IPS-18a (cell line): ENCODE measurements around the gene SLC35G3.
"Not testable (repeated sequence)": the region's sequence is repeated elsewhere in the genome, so short reads cannot be mapped to it uniquely, and the experiment has no call there.

Experiments used
- H3K27ac ChIP-seq: one replicate; pipeline ENCODE4 v1.5.1; 2013; ENCODE audit warnings: low read length
- H3K27me3 ChIP-seq: one replicate; pipeline ENCODE4 v1.6.1; 2013; ENCODE audit warnings: mild to moderate bottlenecking, low read length; ENCODE audit not compliant: control insufficient read depth, insufficient read depth
- H3K36me3 ChIP-seq: one replicate; pipeline ENCODE4 v1.6.1; 2013; ENCODE audit warnings: low read depth, low read length; ENCODE audit not compliant: control insufficient read depth
- H3K4me1 ChIP-seq: one replicate; pipeline ENCODE4 v1.6.1; 2013; ENCODE audit warnings: low read depth, low read length; ENCODE audit not compliant: control insufficient read depth
- H3K4me3 ChIP-seq: one replicate; pipeline ENCODE4 v1.5.1; 2013; ENCODE audit warnings: low read length
- H3K9ac ChIP-seq: one replicate; pipeline ENCODE4 v1.6.1; 2013; ENCODE audit warnings: mild to moderate bottlenecking, low read length, moderate library complexity
- H3K9me3 ChIP-seq: one replicate; pipeline ENCODE4 v1.6.1; 2013; ENCODE audit warnings: low read depth, low read length; ENCODE audit not compliant: control insufficient read depth

Gene SLC35G3

DNA sequence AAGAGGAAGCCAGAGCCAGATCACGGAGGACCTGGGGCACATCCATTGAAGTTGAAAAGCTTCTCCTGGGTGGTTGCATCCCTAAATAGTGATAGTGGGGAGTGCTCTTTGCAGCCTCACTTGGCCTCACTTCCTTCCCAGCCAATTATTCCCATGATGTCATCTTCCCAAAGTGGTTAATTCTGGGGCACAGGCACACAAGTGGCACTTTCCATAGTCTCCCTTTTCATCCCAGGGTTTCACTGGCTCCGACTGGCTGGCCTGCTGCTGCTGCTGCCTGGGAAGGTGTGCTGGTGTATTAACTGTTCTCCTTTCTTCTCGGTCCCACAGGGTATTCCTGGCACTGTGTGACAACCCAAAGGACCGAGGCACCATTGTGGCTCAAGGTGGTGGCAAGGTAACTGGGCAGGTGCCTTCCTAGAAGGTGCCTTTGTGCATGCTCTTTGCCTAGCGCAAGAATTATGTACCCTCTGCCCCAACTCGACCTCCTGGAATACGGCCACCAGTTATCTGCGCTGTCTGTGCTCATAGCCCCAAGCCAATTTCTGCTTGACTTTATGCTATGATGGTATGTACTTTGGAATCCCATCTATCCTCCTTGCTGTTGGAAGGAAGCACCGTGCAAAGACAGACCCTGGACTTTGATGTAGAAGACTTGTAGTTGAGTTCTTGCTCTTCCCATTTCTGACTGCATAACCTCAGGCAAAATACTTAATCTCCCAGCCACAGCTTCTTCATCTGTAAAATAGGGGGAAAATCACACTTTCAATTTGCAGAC lies 18.4 kb downstream of the SLC35G3 start:
- H3K9ac ChIP-seq, result no peak overlapping the region
- H3K4me3 ChIP-seq, result no peak overlapping the region
- no peaks in the 10 kb centered on the region for H3K36me3 ChIP-seq
- no peaks in the 10 kb centered on the region for H3K4me1 ChIP-seq
- H3K9me3 ChIP-seq, result no peaks in the 10 kb centered on the region
- H3K27ac ChIP-seq, result no peak overlapping the region
- H3K27me3 ChIP-seq, result no peaks in the 10 kb centered on the region

DNA sequence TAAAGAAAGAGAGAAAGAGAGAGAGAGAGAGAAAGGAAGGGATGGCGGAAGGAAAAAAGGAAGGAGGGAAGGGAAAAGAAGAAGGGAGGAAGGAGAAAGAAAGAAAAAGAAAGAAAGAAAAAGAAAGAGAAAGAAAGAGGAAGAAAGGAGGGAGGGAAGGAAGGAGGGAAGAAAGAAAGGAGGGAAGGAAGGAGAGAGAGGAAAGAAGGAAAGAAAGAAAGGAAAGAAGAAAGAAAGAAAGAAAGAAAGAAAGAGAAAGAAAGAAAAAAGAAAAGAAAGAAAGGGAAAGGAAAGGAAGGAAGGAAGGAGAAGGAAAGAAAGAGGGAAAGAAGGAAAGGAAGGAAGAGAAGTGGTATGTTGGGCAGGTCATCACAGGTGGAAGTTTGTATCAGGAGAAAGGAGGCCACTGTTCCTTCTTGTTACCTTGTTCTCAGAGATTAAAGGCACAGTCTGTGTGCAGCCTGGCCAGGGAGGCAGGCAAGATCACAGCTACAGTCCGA lies 19.3 kb downstream of the SLC35G3 start:
- no peak overlapping the region for H3K9ac ChIP-seq
- H3K36me3 ChIP-seq, result no peaks in the 10 kb centered on the region
- H3K4me1 ChIP-seq, result no peaks in the 10 kb centered on the region
- no peak overlapping the region for H3K27ac ChIP-seq
- no peak overlapping the region for H3K4me3 ChIP-seq
- no peaks in the 10 kb centered on the region for H3K27me3 ChIP-seq
- no peaks in the 10 kb centered on the region for H3K9me3 ChIP-seq

DNA sequence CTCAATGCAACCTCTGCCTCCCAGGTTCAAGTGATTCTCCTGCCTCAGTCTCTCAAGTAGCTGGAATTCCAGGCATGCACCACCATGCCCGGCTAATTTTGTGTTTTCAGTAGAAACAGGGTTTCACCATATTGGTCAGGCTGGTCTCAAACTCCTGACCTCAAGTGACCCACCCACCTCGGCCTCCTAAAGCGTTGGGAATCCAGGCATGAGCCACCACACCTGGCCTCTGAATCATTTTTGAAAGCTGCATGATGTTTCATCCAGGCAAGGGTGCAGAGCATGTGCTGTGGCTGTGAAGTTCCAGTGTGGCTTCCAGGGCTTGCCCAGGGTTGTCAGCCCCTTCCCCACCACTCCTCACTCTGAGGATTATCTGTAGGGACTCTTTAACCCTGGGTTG lies 21.9 kb downstream of the SLC35G3 start:
- H3K9me3 ChIP-seq, H3K27me3 ChIP-seq, H3K27ac ChIP-seq, H3K9ac ChIP-seq, H3K4me3 ChIP-seq, H3K4me1 ChIP-seq, H3K36me3 ChIP-seq: not testable (repeated sequence)

DNA sequence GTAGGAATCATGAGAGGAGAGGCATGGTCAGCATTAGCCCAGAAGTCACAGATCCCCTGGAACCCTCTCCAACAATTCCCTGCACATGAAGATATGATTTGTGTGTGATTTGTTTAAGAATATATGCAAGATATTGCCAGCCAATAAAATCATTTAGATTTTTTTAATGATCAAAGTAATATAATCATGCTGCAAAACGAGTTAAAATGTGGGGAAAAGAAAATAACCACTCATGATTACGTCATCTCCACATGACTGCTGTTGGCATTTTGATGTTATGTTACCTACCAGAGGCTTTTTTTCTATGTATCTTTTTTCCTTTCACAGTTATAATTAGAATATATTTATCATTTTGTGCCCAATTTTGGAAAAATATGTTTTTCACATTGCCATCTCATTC lies 22.4 kb downstream of the SLC35G3 start:
- no peak overlapping the region for H3K27ac ChIP-seq
- no peaks in the 10 kb centered on the region for H3K27me3 ChIP-seq
- no peaks in the 10 kb centered on the region for H3K9me3 ChIP-seq
- no peak overlapping the region for H3K4me3 ChIP-seq
- H3K36me3 ChIP-seq, result no peaks in the 10 kb centered on the region
- no peaks in the 10 kb centered on the region for H3K4me1 ChIP-seq
- H3K9ac ChIP-seq, result no peak overlapping the region

DNA sequence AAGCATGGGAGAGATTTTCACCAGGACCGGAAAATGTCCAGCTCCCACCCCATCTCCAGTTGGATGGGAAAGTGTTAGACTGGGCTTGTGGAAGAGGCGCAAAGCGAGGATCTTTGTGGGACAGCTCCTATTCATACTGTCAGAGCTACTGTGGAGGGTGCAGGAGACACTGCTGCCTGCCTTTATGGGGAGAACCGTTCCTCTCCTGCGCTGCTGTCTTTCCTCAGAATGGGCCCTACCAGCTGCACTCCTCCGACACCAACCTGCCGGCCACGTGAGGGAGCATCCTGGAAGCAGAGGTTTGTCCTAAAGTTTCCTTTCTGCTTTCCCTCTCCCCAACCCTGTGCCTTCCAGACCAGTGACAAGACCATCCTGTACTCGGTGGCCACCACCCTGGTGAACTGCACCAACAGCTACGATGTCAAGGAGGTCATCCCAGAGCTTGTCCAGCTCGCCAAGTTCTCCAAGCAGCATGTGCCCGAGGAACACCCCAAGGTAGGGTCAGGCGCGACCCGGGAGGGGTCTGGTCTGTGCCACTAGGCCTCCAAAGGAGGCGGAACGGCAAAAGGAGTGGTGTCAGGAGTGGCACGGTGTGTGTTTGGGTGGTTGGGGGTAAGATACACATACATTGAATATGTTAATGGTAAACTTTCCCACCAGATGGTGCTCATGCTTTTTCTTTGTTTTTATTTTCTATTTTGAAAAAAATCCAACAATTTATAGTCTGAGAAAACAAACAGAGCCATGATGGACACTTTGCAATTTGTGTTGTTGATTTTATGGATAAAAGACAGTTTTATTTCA lies 23.0 kb downstream of the SLC35G3 start:
- H3K4me3 ChIP-seq, result no peak overlapping the region
- no peak overlapping the region for H3K9ac ChIP-seq
- no peaks in the 10 kb centered on the region for H3K4me1 ChIP-seq
- H3K9me3 ChIP-seq, result no peaks in the 10 kb centered on the region
- H3K36me3 ChIP-seq, result no peaks in the 10 kb centered on the region
- H3K27me3 ChIP-seq, result no peaks in the 10 kb centered on the region
- no peak overlapping the region for H3K27ac ChIP-seq

DNA sequence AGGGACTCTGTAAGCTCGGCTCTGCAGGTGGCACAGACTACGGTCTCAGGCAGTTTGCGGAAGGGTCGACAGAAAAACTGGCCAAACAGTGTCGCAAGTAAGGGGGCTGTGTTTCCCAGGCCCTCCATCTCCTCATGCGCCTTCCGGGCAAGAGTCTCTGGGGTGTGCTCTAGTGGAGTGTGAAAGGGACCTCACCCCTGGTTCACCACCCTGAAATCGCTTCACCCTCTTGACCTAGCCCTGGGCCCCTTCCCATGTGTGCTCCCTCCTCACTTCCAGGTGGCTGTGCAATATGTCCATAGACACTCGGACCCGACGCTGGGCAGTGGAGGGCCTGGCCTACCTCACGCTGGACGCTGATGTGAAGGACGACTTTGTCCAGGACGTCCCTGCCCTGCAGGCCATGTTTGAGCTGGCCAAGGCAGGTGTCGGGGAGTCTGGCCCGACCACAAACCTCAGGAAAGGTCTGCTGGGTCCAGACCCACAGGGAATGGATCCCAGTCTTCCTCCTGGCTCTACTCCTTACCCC lies 24.3 kb downstream of the SLC35G3 start:
- no peaks in the 10 kb centered on the region for H3K27me3 ChIP-seq
- no peak overlapping the region for H3K4me3 ChIP-seq
- no peak overlapping the region for H3K9ac ChIP-seq
- no peak overlapping the region for H3K27ac ChIP-seq
- H3K9me3 ChIP-seq, result no peaks in the 10 kb centered on the region
- H3K4me1 ChIP-seq, result no peaks in the 10 kb centered on the region
- no peaks in the 10 kb centered on the region for H3K36me3 ChIP-seq

DNA sequence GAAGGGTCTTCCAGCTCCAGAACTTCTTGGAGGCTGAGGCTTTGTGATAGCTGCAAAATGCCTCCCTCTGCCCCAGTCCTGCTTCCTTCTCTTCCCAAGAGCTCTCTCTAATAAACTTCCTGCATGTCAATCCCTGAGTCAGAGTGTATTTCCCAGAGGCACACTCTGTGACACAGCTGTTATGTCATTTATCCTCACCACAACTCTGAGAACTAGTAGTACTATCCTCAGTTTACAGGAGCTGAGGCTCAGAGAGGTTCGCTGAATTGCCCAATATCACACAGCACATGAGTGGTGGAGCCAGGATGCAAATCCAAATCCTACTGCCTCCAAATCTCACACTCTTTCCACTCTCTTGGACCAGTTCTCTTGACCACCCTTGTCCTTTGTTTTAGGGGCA lies 26.5 kb downstream of the SLC35G3 start:
- Histone ChIP-seq H3K27ac (no peak overlapping the region), H3K27me3 (no peaks in the 10 kb centered on the region), H3K4me1 (no peaks in the 10 kb centered on the region), H3K9ac (no peak overlapping the region), H3K4me3 (no peak overlapping the region), H3K36me3 (no peaks in the 10 kb centered on the region), H3K9me3 (no peaks in the 10 kb centered on the region)

DNA sequence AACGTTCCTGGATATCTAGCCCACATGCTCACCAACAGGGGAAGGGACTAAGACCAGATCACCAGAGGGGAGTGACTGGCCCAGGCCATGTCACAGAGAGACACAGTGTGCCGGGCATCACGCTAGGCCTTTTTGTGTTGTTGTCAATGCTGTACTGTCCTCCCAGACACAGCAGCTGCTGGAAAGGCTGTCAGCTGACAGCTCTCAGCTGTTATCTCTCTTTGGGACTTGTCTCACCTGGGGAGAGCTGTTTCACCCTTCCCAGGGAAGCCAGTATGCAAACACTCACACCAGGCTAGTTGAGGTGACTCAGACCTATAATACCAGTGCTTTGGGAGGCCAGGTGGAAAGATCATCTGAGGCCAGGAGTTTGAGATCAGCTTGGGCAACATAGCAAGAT lies 27.1 kb downstream of the SLC35G3 start:
- no peaks in the 10 kb centered on the region for H3K27me3 ChIP-seq
- H3K4me1 ChIP-seq, result no peaks in the 10 kb centered on the region
- H3K36me3 ChIP-seq, result no peaks in the 10 kb centered on the region
- no peak overlapping the region for H3K9ac ChIP-seq
- no peaks in the 10 kb centered on the region for H3K9me3 ChIP-seq
- no peak overlapping the region for H3K4me3 ChIP-seq
- no peak overlapping the region for H3K27ac ChIP-seq

DNA sequence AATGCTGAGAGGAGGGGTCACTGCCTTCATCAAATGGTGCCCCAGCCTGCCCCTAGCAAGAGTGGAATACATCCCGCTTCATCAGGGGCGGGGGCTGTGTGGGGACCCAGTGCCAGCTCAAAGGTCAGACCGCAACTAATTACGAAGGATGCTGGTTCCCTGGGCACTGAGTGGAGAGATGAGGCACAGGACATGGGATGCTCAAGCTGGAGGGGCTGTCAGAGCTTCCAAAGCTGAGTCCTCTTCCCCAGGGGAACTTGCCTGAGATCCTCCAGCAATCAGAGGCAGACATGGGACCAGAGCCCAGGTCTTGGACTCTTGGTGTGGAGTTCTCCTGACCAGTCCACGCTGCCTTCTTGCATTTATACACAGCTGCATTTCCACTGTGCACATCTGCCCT lies 27.7 kb downstream of the SLC35G3 start:
- Histone ChIP-seq H3K9me3 (no peaks in the 10 kb centered on the region), H3K9ac (no peak overlapping the region), H3K4me3 (no peak overlapping the region), H3K27me3 (no peaks in the 10 kb centered on the region), H3K36me3 (no peaks in the 10 kb centered on the region), H3K4me1 (peaks cover 2% of the 10 kb centered on the region), H3K27ac (no peak overlapping the region)

DNA sequence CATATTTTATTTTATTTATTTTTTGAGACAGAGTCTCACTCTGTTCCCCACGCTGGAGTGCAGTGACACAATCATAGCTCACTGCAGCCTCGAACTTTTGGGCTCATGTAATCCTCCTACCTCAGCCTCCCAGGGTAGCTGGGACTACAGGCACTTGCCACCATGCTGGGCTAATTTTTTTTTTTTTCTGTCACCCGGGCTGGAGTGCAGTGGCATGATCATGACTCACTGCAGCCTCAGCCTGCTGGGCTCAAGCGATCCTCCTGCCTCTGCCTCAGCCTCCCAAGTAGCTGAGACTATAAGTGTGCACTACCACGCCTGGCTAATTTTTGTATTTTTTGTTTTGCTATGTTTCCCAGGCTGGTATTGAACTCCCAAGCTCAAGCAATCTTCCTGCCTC lies 29.5 kb downstream of the SLC35G3 start:
- Histone ChIP-seq H3K9me3 (no peaks in the 10 kb centered on the region), H3K36me3 (no peaks in the 10 kb centered on the region), H3K9ac (no peak overlapping the region), H3K27ac (no peak overlapping the region), H3K4me1 (peaks cover 6% of the 10 kb centered on the region), H3K4me3 (no peak overlapping the region), H3K27me3 (no peaks in the 10 kb centered on the region)

DNA sequence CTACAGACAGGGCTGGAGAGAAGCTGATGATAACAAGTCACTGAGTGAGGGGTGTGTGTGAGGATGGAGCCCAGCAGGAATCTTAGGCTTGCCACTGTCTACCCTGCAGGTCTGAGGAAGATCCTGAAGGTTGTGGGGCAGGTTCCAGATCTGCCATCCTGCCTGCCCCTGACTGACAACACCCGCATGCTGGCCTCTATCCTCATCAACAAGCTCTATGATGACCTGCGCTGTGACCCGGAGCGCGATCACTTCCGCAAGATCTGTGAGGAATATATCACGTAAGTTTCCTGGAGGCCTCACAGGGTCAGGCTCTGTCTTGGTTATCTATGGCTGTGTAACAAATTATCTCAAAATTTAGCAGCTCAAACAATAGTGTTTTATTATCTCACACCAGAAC lies 30.3 kb downstream of the SLC35G3 start:
- no peak overlapping the region for H3K4me3 ChIP-seq
- no peaks in the 10 kb centered on the region for H3K27me3 ChIP-seq
- H3K36me3 ChIP-seq, result no peaks in the 10 kb centered on the region
- H3K27ac ChIP-seq, result no peak overlapping the region
- no peaks in the 10 kb centered on the region for H3K9me3 ChIP-seq
- H3K9ac ChIP-seq, result no peak overlapping the region
- H3K4me1 ChIP-seq, result peaks cover 6% of the 10 kb centered on the region
